GM21526 (cell line): Measurements from ENCODE around the gene FUT2.

Experiments used
- ATAC-seq: cut with Tn5 transposase; IDR thresholded peaks from one replicate; pipeline ENCODE4 v1.9.1; 2021; ENCODE audit warnings: moderate library complexity; ENCODE audit not compliant: unreplicated experiment, low FRiP score

The FUT2 gene

GRCh38 chr19:48722196-48722708 is 26.5 kb downstream of the FUT2 start:
- ATAC-seq: no peak

GRCh38 chr19:48724796-48725753 is 29.3 kb downstream of the FUT2 start:
- no peak for ATAC-seq

- no peak for ATAC-seq
These were observed 30.8 kb downstream of the FUT2 start for GRCh38 chr19:48726556-48726955.

- ATAC-seq: no peak
These were observed 33.3 kb downstream of the FUT2 start for GRCh38 chr19:48728911-48729664.

- no peak for ATAC-seq
These were observed 35.7 kb downstream of the FUT2 start for GRCh38 chr19:48731452-48731851.

GRCh38 chr19:48734625-48735024 is 38.9 kb downstream of the FUT2 start:
- ATAC-seq: no peak

GRCh38 chr19:48735031-48735615 is 39.4 kb downstream of the FUT2 start:
- ATAC-seq: no peak

GRCh38 chr19:48737360-48737998 is 41.7 kb downstream of the FUT2 start:
- ATAC-seq: no peak

GRCh38 chr19:48738557-48739403 is 43.0 kb downstream of the FUT2 start:
- ATAC-seq: peak; percentile 71

- ATAC-seq: no peak
These were observed 43.8 kb downstream of the FUT2 start for GRCh38 chr19:48739404-48740163.

GRCh38 chr19:48740164-48740972 is 44.6 kb downstream of the FUT2 start, which contains the start of gene RASIP1:
Gene RASIP1, minus strand, starts transcription at chr19:48740610. Its CDS starts 328 bp downstream, at chr19:48740282.
- no peak for ATAC-seq

GRCh38 chr19:48741129-48741999 is 45.6 kb downstream of the FUT2 start:
- ATAC-seq: no peak

- no peak for ATAC-seq
These were observed 46.3 kb downstream of the FUT2 start for GRCh38 chr19:48742096-48742495.

GRCh38 chr19:48745208-48745995 is 49.6 kb downstream of the FUT2 start:
- no peak for ATAC-seq

GRCh38 chr19:48746110-48746509 is 50.3 kb downstream of the FUT2 start:
- no peak for ATAC-seq
